OCI-LY1 (cell line): ENCODE measurements around the gene EIF4E1B.

Experiments used
- EZH2 ChIP-seq: fragments of 200-600 bp; sonication (generic), shearing (Covaris generic); IDR thresholded peaks from 2 replicates; pipeline ENCODE4 v1.8.0; 2017; ENCODE audit warnings: borderline replicate concordance, mixed run types, mild to moderate bottlenecking, antibody characterized with exemption, low read length, moderate library complexity, mixed read lengths
- TF ChIP-seq, protein P1 (sequence below): fragments of 200-600 bp; sonication (generic), shearing (Covaris generic); IDR thresholded peaks from 2 replicates; pipeline ENCODE4 v1.5.1; 2017; ENCODE audit warnings: mild to moderate bottlenecking, antibody characterized with exemption, low read length, moderate library complexity, mixed read lengths

- TF ChIP-seq, protein P1, sequence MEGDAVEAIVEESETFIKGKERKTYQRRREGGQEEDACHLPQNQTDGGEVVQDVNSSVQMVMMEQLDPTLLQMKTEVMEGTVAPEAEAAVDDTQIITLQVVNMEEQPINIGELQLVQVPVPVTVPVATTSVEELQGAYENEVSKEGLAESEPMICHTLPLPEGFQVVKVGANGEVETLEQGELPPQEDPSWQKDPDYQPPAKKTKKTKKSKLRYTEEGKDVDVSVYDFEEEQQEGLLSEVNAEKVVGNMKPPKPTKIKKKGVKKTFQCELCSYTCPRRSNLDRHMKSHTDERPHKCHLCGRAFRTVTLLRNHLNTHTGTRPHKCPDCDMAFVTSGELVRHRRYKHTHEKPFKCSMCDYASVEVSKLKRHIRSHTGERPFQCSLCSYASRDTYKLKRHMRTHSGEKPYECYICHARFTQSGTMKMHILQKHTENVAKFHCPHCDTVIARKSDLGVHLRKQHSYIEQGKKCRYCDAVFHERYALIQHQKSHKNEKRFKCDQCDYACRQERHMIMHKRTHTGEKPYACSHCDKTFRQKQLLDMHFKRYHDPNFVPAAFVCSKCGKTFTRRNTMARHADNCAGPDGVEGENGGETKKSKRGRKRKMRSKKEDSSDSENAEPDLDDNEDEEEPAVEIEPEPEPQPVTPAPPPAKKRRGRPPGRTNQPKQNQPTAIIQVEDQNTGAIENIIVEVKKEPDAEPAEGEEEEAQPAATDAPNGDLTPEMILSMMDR, result peak; percentile 37; the same call in 1 of the 2 replicates
- TF ChIP-seq EZH2, result no peak
Observed at GRCh38 chr5:176647030-176647842, 16.8 kb downstream of the EIF4E1B start, which contains the start of gene TSPAN17.
